ENCODE data around the gene SH3RF3. TPM values are rescaled to one million over a fixed set of nuclear protein-coding genes. Genes with fewer than 3 reads are reported as not detected.
A peak's percentile ranks its signal among the peaks of the same experiment; 100 is the strongest.

The SH3RF3 gene
- total and polyA plus RNA-seq, 9 of the 15 experiments (the other 6 are each of a cell fraction or from before 2014, with no cell fraction given): 0.02 TPM; not detected in 8

GRCh38 chr2:109266998-109267854, 138.2 kb downstream of the SH3RF3 start (continued):
- TF ChIP-seq MYC (IDR thresholded peaks at IDR 0.05; ENCODE audit: low read depth, low read length) (peak; percentile 39; the same call in 1 of the 2 replicates), MYC (CRISPR knock-in tag; IDR thresholded peaks at IDR 0.05; ENCODE audit: borderline replicate concordance, low read depth) (no peak), JUND (IDR thresholded peaks at IDR 0.05; ENCODE audit: borderline replicate concordance, low read depth, low read length) (peak; percentile 56), JUND (tag; IDR thresholded peaks at IDR 0.05; ENCODE audit: borderline replicate concordance, low read depth, low read length) (no peak), ZNF766 (CRISPR knock-in tag; conservative IDR thresholded peaks at IDR 0.05) (peak; percentile 80), TEAD1 (CRISPR knock-in tag; IDR thresholded peaks at IDR 0.05) (no peak), NFRKB (IDR thresholded peaks at IDR 0.05; ENCODE audit: low read depth) (no peak), PHF20 (IDR thresholded peaks at IDR 0.05; ENCODE audit: partially characterized antibody) (no peak), ZNF75A (CRISPR knock-in tag; IDR thresholded peaks at IDR 0.05) (no peak), RAD21 (CRISPR knock-in tag; conservative IDR thresholded peaks at IDR 0.05 in 1 of 2, IDR thresholded peaks at IDR 0.05 in 1 of 2) (no peak), CREBBP (IDR thresholded peaks at IDR 0.05; ENCODE audit: low read depth, low read length) (no peak), NR2C2 (CRISPR knock-in tag; IDR thresholded peaks at IDR 0.05) (no peak), NR2C2 (tag; IDR thresholded peaks at IDR 0.05) (peak; percentile 80; the same call in 1 of the 2 replicates), ZBTB40 (IDR thresholded peaks at IDR 0.05) (peak; percentile 37; the same call in 1 of the 2 replicates), ZBTB40 (CRISPR knock-in tag; IDR thresholded peaks at IDR 0.05) (no peak), BACH1 (tag; IDR thresholded peaks at IDR 0.05) (peak; percentile 63; the same call in 1 of the 2 replicates), CXXC5 (CRISPR knock-in tag; IDR thresholded peaks at IDR 0.05) (peak; percentile 30; the same call in 1 of the 2 replicates), ARHGAP35 (IDR thresholded peaks at IDR 0.05; ENCODE audit: partially characterized antibody) (no peak), SRF (CRISPR knock-in tag; IDR thresholded peaks at IDR 0.05) (peak in 1 of 2 experiments; percentile 66; a peak in 1 of 4 replicates), POLR2H (tag; IDR thresholded peaks at IDR 0.05; ENCODE audit: low read depth) (peak; percentile 56)
